Measurements from ENCODE around the gene METTL27.
"Not testable (repeated sequence)": the region's sequence is repeated elsewhere in the genome, so short reads cannot be mapped to it uniquely, and the experiment has no call there.

DNA sequence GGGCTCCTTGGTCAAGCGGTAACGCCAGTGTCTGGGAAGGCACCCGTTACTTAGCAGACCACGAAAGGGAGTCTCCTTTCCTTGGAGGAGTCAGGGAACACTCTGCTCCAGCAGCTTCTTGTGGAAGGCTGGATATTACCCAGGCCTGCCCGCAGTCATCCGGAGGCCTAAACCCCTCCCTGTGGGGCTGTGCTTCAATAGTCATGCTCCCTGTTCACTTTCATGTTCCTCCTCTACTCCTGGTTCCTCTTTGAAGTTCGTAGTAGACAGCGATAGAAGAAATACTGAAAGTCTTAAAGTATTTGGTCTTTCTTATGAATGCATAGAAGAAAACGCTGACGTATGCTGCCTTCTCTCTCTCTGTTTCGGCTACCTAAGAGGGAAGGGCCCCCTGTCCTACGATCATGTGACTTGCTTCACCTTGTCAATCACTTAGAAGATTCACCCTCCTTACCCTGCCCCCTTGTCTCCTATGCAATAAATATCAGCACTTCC, 3.4 kb upstream of the METTL27 start:
- TF ChIP-seq POLR2A (IDR thresholded peaks at IDR 0.05): peak; percentile 33 to 56
- TF ChIP-seq, protein P1, sequence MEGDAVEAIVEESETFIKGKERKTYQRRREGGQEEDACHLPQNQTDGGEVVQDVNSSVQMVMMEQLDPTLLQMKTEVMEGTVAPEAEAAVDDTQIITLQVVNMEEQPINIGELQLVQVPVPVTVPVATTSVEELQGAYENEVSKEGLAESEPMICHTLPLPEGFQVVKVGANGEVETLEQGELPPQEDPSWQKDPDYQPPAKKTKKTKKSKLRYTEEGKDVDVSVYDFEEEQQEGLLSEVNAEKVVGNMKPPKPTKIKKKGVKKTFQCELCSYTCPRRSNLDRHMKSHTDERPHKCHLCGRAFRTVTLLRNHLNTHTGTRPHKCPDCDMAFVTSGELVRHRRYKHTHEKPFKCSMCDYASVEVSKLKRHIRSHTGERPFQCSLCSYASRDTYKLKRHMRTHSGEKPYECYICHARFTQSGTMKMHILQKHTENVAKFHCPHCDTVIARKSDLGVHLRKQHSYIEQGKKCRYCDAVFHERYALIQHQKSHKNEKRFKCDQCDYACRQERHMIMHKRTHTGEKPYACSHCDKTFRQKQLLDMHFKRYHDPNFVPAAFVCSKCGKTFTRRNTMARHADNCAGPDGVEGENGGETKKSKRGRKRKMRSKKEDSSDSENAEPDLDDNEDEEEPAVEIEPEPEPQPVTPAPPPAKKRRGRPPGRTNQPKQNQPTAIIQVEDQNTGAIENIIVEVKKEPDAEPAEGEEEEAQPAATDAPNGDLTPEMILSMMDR (IDR thresholded peaks at IDR 0.05): not testable (repeated sequence)

All from uterus (tissue), 2 donors.